Activated T-cell treated with anti-CD3 and anti-CD28 coated beads, Interleukin-2, amount 50 U/mL, for 1 hour (primary cell): Measurements from ENCODE around the gene STX8.

Experiments
- DNase-seq: peaks from one replicate; pipeline ENCODE4 v3.0.0-alpha.2; 2020

The STX8 gene

GRCh38 chr17:9334536-9335446, 240.8 kb downstream of the STX8 start:
- no peak for DNase-seq

- no peak for DNase-seq
Measured at GRCh38 chr17:9332132-9332494, 243.5 kb downstream of the STX8 start.

GRCh38 chr17:9331279-9332131, 244.1 kb downstream of the STX8 start:
- no peak for DNase-seq

- DNase-seq: no peak
Measured at GRCh38 chr17:9330611-9331271, 244.9 kb downstream of the STX8 start.

GRCh38 chr17:9330141-9330540, 245.5 kb downstream of the STX8 start:
- DNase-seq: no peak

- no peak for DNase-seq
Measured at GRCh38 chr17:9329251-9329921, 246.2 kb downstream of the STX8 start.

GRCh38 chr17:9324864-9325263, 250.8 kb downstream of the STX8 start:
- DNase-seq: no peak

- DNase-seq: no peak
Measured at GRCh38 chr17:9322326-9322725, 253.3 kb downstream of the STX8 start.

- DNase-seq: no peak
Measured at GRCh38 chr17:9321890-9322289, 253.7 kb downstream of the STX8 start.

GRCh38 chr17:9315360-9315759, 260.3 kb downstream of the STX8 start:
- DNase-seq: no peak

GRCh38 chr17:9313346-9313745, 262.3 kb downstream of the STX8 start:
- DNase-seq: no peak

GRCh38 chr17:9309216-9309615, 266.4 kb downstream of the STX8 start:
- DNase-seq: no peak

GRCh38 chr17:9308069-9308468, 267.6 kb downstream of the STX8 start:
- no peak for DNase-seq

- no peak for DNase-seq
Measured at GRCh38 chr17:9307313-9307998, 268.2 kb downstream of the STX8 start.

GRCh38 chr17:9306086-9306485, 269.5 kb downstream of the STX8 start:
- no peak for DNase-seq

- DNase-seq: no peak
Measured at GRCh38 chr17:9299695-9300094, 275.9 kb downstream of the STX8 start.

- no peak for DNase-seq
Measured at GRCh38 chr17:9298776-9299295, 276.8 kb downstream of the STX8 start.

GRCh38 chr17:9298135-9298534, 277.5 kb downstream of the STX8 start:
- no peak for DNase-seq

GRCh38 chr17:9294661-9295210, 280.9 kb downstream of the STX8 start:
- DNase-seq: no peak

GRCh38 chr17:9292561-9292941, 283.1 kb downstream of the STX8 start:
- DNase-seq: no peak

GRCh38 chr17:9291912-9292560, 283.6 kb downstream of the STX8 start:
- peak; percentile 41 for DNase-seq
